Measurements from ENCODE around the gene CTSL.
"Not testable (repeated sequence)": the region's sequence is repeated elsewhere in the genome, so short reads cannot be mapped to it uniquely, and the experiment has no call there.

Gene CTSL

GRCh38 chr9:87759980-87760379 lies 34.1 kb downstream of the CTSL start:
- not testable (repeated sequence) for DNase-seq (ENCODE audit: low read depth)

- DNase-seq (ENCODE audit: low read depth) = no peak
Measured at GRCh38 chr9:87760529-87760928, 34.6 kb downstream of the CTSL start.

- no peak for DNase-seq (ENCODE audit: low read depth)
Measured at GRCh38 chr9:87763286-87763685, 37.4 kb downstream of the CTSL start.

- no peak for DNase-seq (ENCODE audit: low read depth)
Measured at GRCh38 chr9:87765521-87765920, 39.6 kb downstream of the CTSL start.

- DNase-seq (ENCODE audit: low read depth) = no peak
Measured at GRCh38 chr9:87766697-87767096, 40.8 kb downstream of the CTSL start.

GRCh38 chr9:87770616-87771315 lies 44.8 kb downstream of the CTSL start:
- no peak for DNase-seq (ENCODE audit: low read depth)

- DNase-seq (ENCODE audit: low read depth) = no peak
Measured at GRCh38 chr9:87771316-87772006, 45.5 kb downstream of the CTSL start.

- DNase-seq (ENCODE audit: low read depth) = no peak
Measured at GRCh38 chr9:87776481-87777379, 50.8 kb downstream of the CTSL start.

- DNase-seq (ENCODE audit: low read depth) = no peak
Measured at GRCh38 chr9:87778996-87779395, 53.1 kb downstream of the CTSL start.

All from activated T-cell treated with anti-CD3 and anti-CD28 coated beads for 1 hour (primary cell).